ENCODE results near the gene C9orf43.
"Not testable (repeated sequence)": the region's sequence is repeated elsewhere in the genome, so short reads cannot be mapped to it uniquely, and the experiment has no call there.

Gene C9orf43

GRCh38 chr9:113409883-113410206 is 702 bp upstream of the C9orf43 start:
- DNase-seq = no peak

GRCh38 chr9:113416149-113416721 is 5.7 kb downstream of the C9orf43 start:
- DNase-seq = peak in 2 of 56 donors; percentile 4 to 9

- DNase-seq = no peak
Observed at GRCh38 chr9:113417370-113417769, 6.8 kb downstream of the C9orf43 start.

GRCh38 chr9:113421726-113422125 is 11.2 kb downstream of the C9orf43 start:
- no peak for DNase-seq

- DNase-seq = no peak
Observed at GRCh38 chr9:113425072-113425471, 14.5 kb downstream of the C9orf43 start.

- no peak for DNase-seq
Observed at GRCh38 chr9:113426701-113427100, 16.2 kb downstream of the C9orf43 start.

- no peak for DNase-seq
Observed at GRCh38 chr9:113427629-113428028, 17.1 kb downstream of the C9orf43 start.

GRCh38 chr9:113428062-113428615 is 17.6 kb downstream of the C9orf43 start:
- no peak for DNase-seq

GRCh38 chr9:113431191-113431590 is 20.6 kb downstream of the C9orf43 start:
- DNase-seq = no peak

- peak in 9 of 56 donors; percentile 5 to 39 (median 18) for DNase-seq
Observed at GRCh38 chr9:113436728-113437515, 26.4 kb downstream of the C9orf43 start.

GRCh38 chr9:113437716-113438115 is 27.2 kb downstream of the C9orf43 start:
- DNase-seq = not testable (repeated sequence)

- no peak for DNase-seq
Observed at GRCh38 chr9:113444736-113445135, 34.2 kb downstream of the C9orf43 start.

GRCh38 chr9:113446323-113446740 is 35.8 kb downstream of the C9orf43 start:
- peak in 2 of 56 donors; percentile 23 to 37 for DNase-seq

GRCh38 chr9:113449376-113449775 is 38.8 kb downstream of the C9orf43 start:
- DNase-seq = no peak

GRCh38 chr9:113452113-113452605 is 41.6 kb downstream of the C9orf43 start:
- no peak for DNase-seq

GRCh38 chr9:113454914-113455761 is 44.6 kb downstream of the C9orf43 start:
- DNase-seq = peak in 1 of 56 donors; percentile 27

GRCh38 chr9:113456235-113456634 is 45.7 kb downstream of the C9orf43 start:
- no peak for DNase-seq

- no peak for DNase-seq
Observed at GRCh38 chr9:113461285-113461684, 50.7 kb downstream of the C9orf43 start.

GRCh38 chr9:113461943-113462342 is 51.4 kb downstream of the C9orf43 start:
- no peak for DNase-seq

GRCh38 chr9:113462781-113463286 is 52.3 kb downstream of the C9orf43 start:
- no peak for DNase-seq
